Urothelium cell line (cell line): Measurements from ENCODE around the gene CPED1.
A peak's percentile ranks its signal among the peaks of the same experiment; 100 is the strongest.
"Not testable (repeated sequence)": the region's sequence is repeated elsewhere in the genome, so short reads cannot be mapped to it uniquely, and the experiment has no call there.

Experiments used
- DNase-seq: peaks from one replicate; pipeline ENCODE4 v3.0.0; 2011; ENCODE audit warnings: low spot score, mixed read lengths
- FAIRE-seq: peaks from 2 replicates; lab custom pipeline; 2011; peaks lifted over from hg19 to GRCh38; lab: Jason Lieb, UNC

The CPED1 gene

GRCh38 chr7:120981117-120981516 lies 7.4 kb upstream of the CPED1 start:
- no peak for DNase-seq
- FAIRE-seq, result no peak

GRCh38 chr7:120981888-120982615 lies 6.5 kb upstream of the CPED1 start:
- no peak for DNase-seq
- no peak for FAIRE-seq

- FAIRE-seq, DNase-seq: not testable (repeated sequence)
Measured at GRCh38 chr7:120983592-120983991, 4.9 kb upstream of the CPED1 start.

GRCh38 chr7:120984406-120984805 lies 4.1 kb upstream of the CPED1 start:
- FAIRE-seq (no peak), DNase-seq (no peak)

GRCh38 chr7:120985130-120985758 lies 3.3 kb upstream of the CPED1 start:
- FAIRE-seq, result no peak
- DNase-seq, result no peak

GRCh38 chr7:120985839-120986238 lies 2.7 kb upstream of the CPED1 start:
- FAIRE-seq, result no peak
- DNase-seq, result no peak

GRCh38 chr7:120986650-120987049 lies 1.9 kb upstream of the CPED1 start:
- FAIRE-seq (no peak), DNase-seq (no peak)

- FAIRE-seq (no peak), DNase-seq (no peak)
Measured at GRCh38 chr7:120987280-120987679, 1.2 kb upstream of the CPED1 start.

GRCh38 chr7:120987683-120988590 lies 574 bp upstream of the CPED1 start:
- FAIRE-seq (no peak), DNase-seq (peak; percentile 74)

GRCh38 chr7:120989257-120990220 lies 1.0 kb downstream of the CPED1 start:
- DNase-seq (no peak), FAIRE-seq (no peak)

- FAIRE-seq (no peak), DNase-seq (no peak)
Measured at GRCh38 chr7:120990468-120991118, 2.1 kb downstream of the CPED1 start.

GRCh38 chr7:120991161-120991560 lies 2.6 kb downstream of the CPED1 start:
- no peak for FAIRE-seq

GRCh38 chr7:120991581-120991980 lies 3.1 kb downstream of the CPED1 start:
- no peak for FAIRE-seq
- DNase-seq, result no peak

More at GRCh38 chr7:120991161-120991560, 2.6 kb downstream of the CPED1 start:
- DNase-seq, result no peak

GRCh38 chr7:120992272-120992964 lies 3.9 kb downstream of the CPED1 start:
- FAIRE-seq, result no peak
- DNase-seq, result no peak

- no peak for DNase-seq
- no peak for FAIRE-seq
Measured at GRCh38 chr7:120992965-120993494, 4.5 kb downstream of the CPED1 start.

- no peak for FAIRE-seq
- no peak for DNase-seq
Measured at GRCh38 chr7:120993553-120994191, 5.2 kb downstream of the CPED1 start.

GRCh38 chr7:120994512-120995410 lies 6.2 kb downstream of the CPED1 start:
- DNase-seq (no peak), FAIRE-seq (no peak)
